HL-60 (cell line): Measurements from ENCODE around the gene SP1.
"Not testable (repeated sequence)": the region's sequence is repeated elsewhere in the genome, so short reads cannot be mapped to it uniquely, and the experiment has no call there.

Experiments
- DNase-seq, 2 experiments: peaks; one replicate each; pipeline ENCODE4 v3.0.0-alpha.2; 2010 to 2020; ENCODE audit warnings: low read depth in 1 of 2, low spot score in 1 of 2
- H3K27ac ChIP-seq: fragments of 250-450 bp; sonication (Bioruptor Pico); replicated peaks from 2 replicates; pipeline ENCODE4 v1.5.1; 2020; ENCODE audit warnings: mild to moderate bottlenecking, moderate library complexity
- H3K27me3 ChIP-seq: fragments of 250-450 bp; sonication (Bioruptor Pico); 2 replicates; pipeline ENCODE4 v1.5.1; 2021; ENCODE audit warnings: mild to moderate bottlenecking, moderate library complexity; ENCODE audit not compliant: insufficient read depth, poor library complexity, severe bottlenecking
- H3K4me3 ChIP-seq: replicated peaks from 2 replicates; pipeline ENCODE4 v1.5.1; 2011; ENCODE audit warnings: mild to moderate bottlenecking, control low read depth, low read length; ENCODE audit not compliant: insufficient read depth
- GABPA ChIP-seq: IDR thresholded peaks from 2 replicates; pipeline ENCODE4 v1.6.1; 2012; ENCODE audit warnings: low read depth
- POLR2AphosphoS5 ChIP-seq: IDR thresholded peaks from 2 replicates; pipeline ENCODE4 v1.6.1; 2012; ENCODE audit warnings: low read depth
- SPI1 ChIP-seq: IDR thresholded peaks from 2 replicates; pipeline ENCODE4 v1.6.1; 2012; ENCODE audit warnings: low read depth, mild to moderate bottlenecking, borderline replicate concordance
- TF ChIP-seq, protein P1 (sequence below): IDR thresholded peaks from 2 replicates; pipeline ENCODE4 v1.6.1; 2012; ENCODE audit warnings: low read depth; ENCODE audit not compliant: insufficient replicate concordance
- TF ChIP-seq, protein P2 (sequence below): IDR thresholded peaks from one replicate; pipeline ENCODE4 v1.5.1; 2011; ENCODE audit warnings: low read length, control low read depth, inconsistent platforms; ENCODE audit not compliant: insufficient read depth

The SP1 gene

DNA sequence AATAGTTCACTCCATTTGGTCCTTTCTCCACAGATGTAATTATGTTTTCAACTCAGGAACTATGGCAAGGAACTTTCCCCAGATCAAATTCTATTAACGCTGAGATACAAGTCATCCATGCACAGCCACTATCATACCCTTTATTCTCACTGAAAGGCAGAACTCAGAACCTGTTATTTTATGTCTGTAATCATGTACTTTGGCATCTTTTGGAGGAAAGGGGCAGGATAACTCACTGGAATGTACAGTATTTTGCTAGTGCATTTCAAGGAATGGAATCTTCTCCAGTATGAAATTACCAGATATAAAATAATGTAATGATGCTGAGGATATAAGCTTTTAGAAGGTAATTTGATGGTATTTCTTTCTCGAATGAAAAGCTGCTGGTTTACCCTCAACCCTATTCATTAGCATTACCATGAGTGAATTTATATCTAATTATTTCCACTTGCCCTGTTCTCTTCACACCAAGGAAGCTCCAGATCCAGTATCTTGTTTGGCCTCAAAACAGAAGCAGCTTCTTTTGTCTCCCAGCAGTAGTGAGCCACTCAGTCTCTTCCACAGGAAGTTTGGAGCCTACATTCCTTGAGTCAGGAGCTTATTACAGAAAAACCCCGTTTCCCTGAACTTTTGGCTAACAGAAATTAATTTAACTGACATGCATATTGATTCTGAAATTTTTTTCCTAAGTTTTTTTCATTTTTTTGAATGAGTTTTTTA lies 33.7 kb downstream of the SP1 start:
- no peak overlapping the region for H3K27ac ChIP-seq
- no peak for DNase-seq
- no peak overlapping the region for H3K4me3 ChIP-seq
- no peaks in the 10 kb centered on the region for H3K27me3 ChIP-seq
- no peak for TF ChIP-seq SPI1
- TF ChIP-seq, protein P1, sequence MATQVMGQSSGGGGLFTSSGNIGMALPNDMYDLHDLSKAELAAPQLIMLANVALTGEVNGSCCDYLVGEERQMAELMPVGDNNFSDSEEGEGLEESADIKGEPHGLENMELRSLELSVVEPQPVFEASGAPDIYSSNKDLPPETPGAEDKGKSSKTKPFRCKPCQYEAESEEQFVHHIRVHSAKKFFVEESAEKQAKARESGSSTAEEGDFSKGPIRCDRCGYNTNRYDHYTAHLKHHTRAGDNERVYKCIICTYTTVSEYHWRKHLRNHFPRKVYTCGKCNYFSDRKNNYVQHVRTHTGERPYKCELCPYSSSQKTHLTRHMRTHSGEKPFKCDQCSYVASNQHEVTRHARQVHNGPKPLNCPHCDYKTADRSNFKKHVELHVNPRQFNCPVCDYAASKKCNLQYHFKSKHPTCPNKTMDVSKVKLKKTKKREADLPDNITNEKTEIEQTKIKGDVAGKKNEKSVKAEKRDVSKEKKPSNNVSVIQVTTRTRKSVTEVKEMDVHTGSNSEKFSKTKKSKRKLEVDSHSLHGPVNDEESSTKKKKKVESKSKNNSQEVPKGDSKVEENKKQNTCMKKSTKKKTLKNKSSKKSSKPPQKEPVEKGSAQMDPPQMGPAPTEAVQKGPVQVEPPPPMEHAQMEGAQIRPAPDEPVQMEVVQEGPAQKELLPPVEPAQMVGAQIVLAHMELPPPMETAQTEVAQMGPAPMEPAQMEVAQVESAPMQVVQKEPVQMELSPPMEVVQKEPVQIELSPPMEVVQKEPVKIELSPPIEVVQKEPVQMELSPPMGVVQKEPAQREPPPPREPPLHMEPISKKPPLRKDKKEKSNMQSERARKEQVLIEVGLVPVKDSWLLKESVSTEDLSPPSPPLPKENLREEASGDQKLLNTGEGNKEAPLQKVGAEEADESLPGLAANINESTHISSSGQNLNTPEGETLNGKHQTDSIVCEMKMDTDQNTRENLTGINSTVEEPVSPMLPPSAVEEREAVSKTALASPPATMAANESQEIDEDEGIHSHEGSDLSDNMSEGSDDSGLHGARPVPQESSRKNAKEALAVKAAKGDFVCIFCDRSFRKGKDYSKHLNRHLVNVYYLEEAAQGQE, result no peak
- TF ChIP-seq GABPA, result no peak
- TF ChIP-seq, protein P2, sequence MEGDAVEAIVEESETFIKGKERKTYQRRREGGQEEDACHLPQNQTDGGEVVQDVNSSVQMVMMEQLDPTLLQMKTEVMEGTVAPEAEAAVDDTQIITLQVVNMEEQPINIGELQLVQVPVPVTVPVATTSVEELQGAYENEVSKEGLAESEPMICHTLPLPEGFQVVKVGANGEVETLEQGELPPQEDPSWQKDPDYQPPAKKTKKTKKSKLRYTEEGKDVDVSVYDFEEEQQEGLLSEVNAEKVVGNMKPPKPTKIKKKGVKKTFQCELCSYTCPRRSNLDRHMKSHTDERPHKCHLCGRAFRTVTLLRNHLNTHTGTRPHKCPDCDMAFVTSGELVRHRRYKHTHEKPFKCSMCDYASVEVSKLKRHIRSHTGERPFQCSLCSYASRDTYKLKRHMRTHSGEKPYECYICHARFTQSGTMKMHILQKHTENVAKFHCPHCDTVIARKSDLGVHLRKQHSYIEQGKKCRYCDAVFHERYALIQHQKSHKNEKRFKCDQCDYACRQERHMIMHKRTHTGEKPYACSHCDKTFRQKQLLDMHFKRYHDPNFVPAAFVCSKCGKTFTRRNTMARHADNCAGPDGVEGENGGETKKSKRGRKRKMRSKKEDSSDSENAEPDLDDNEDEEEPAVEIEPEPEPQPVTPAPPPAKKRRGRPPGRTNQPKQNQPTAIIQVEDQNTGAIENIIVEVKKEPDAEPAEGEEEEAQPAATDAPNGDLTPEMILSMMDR, result no peak
- no peak for TF ChIP-seq POLR2AphosphoS5

DNA sequence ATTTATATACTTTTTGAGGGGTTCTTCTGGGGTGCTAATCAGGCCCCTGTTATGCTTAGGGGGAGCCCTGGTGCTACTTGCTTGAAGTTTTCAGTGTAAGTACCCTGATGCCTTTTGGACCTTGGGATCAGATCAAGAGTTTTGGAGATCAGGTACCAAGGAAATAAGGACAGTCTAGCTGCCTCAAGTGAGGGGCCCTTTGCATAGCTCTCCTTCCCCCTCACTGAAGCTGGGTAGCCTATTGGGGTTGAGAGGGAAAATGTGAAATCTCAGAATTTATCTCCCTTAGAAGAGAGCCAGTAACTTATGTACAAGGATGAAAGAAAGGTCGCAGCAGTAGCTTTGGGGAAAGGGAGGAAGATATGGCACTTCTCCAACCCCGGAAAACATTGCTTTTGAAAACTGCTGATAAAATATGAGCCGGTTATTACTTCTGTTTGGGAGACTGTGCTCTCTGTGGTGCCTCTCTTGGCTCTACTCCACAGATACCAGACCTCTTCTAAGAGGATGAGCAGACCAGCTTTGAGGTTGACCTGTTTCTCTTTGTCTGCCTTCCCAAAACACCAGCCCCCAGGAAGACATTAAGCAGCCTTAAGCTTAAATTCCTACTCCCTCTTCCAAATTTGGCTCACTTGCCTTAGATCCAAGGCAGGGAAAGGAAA lies 34.9 kb downstream of the SP1 start:
- TF ChIP-seq, protein P2, result no peak
- no peak for TF ChIP-seq SPI1
- TF ChIP-seq POLR2AphosphoS5, result no peak
- no peak for TF ChIP-seq GABPA
- TF ChIP-seq, protein P1, result no peak
- no peak for DNase-seq
- H3K27ac ChIP-seq, result no peak overlapping the region
- H3K4me3 ChIP-seq, result no peak overlapping the region
- no peaks in the 10 kb centered on the region for H3K27me3 ChIP-seq

DNA sequence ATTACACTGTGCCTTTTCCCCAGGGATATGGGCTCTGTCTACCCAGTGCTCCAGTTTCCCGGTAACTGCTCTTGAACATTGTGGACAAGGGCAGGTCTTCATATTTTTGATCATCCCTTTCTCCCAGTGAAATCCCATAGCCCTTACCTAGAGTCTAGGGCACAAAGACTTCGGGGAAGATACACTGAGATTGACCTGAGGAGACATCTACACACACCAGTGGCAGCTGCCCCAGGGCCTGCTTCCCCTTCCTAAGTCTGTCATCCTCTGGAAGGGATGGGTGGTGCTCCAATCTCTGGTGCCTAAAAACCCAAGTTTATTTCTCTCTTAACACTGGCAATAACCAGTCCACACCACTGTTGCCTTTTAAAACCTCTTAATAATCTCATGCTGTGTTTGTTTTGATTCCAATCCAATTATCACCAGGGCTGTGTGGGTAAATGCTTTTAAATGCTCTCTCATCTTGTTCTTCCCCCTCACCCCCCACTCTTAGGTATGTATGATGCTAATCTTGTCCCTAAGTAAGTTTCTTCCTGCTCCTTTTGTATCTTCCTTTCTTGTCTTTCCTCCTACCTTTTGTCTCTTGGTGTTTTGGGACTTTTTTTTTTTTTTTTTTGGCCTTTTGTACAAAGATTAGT lies 35.9 kb downstream of the SP1 start:
- not testable (repeated sequence) for H3K4me3 ChIP-seq, H3K27me3 ChIP-seq, H3K27ac ChIP-seq, DNase-seq

DNA sequence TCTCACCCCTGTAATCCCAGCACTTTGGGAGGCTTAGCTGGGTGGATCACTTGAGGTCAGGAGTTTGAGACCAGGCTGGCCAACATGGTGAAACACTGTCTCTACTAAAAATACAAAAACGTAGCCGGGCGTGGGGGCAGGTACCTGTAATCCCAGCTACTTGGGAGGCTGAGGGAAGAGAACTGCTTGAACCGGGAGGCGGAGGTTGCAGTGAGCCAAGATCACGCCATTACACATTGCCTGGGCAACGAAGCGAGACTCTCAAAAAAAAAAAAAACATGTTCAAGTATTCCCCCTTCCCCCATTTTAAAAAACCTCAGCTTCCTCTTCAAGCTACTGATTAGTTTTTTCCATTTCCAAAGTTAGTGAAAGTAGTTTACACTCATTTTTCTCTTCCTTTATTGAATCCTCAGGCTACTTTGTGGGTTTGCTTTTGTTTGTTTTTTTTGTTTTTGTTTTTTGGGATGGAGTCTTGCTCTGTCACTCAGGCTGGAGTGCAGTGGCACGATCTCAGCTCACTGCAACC lies 37.4 kb downstream of the SP1 start:
- peak overlapping the region; percentile 58 for H3K27ac ChIP-seq
- not testable (repeated sequence) for H3K27me3 ChIP-seq, H3K4me3 ChIP-seq
- peak; percentile 50 to 58 for DNase-seq
- peak; percentile 55; the same call in 1 of the 2 replicates for TF ChIP-seq SPI1
